Nephron (organoid): ENCODE results near the gene ADGRG6.

Experiments used
- H3K27ac Mint-ChIP-seq, 3 experiments: 2 replicates each; pipeline ENCODE4 v1.8.0; 2020; ENCODE audit warnings: mixed read lengths in 3 of 3, mild to moderate bottlenecking in 2 of 3, moderate library complexity in 1 of 3
- H3K27me3 Mint-ChIP-seq: 2 replicates; pipeline ENCODE4 v1.8.0; 2021; ENCODE audit warnings: low read depth, mild to moderate bottlenecking, moderate library complexity, mixed read lengths
- H3K36me3 Mint-ChIP-seq: 2 replicates; pipeline ENCODE4 v1.8.0; 2020; ENCODE audit warnings: low read depth, mixed read lengths
- H3K4me1 Mint-ChIP-seq: 2 replicates; pipeline ENCODE4 v1.8.0; 2020; ENCODE audit warnings: mixed read lengths
- H3K4me3 Mint-ChIP-seq, 3 experiments: 2 replicates each; pipeline ENCODE4 v1.8.0; 2020; ENCODE audit warnings: mild to moderate bottlenecking in 3 of 3, mixed read lengths in 3 of 3, moderate library complexity in 2 of 3
- H3K9me3 Mint-ChIP-seq: 2 replicates; pipeline ENCODE4 v1.8.0; 2020; ENCODE audit warnings: mixed read lengths
- TF ChIP-seq, protein P1 (sequence below), 3 experiments: fragments of 200-600 bp; sonication (generic); IDR thresholded peaks; one replicate each; pipeline ENCODE4 v1.5.0; 2021; ENCODE audit warnings: antibody characterized with exemption in 3 of 3; ENCODE audit not compliant: unreplicated experiment in 3 of 3

Gene ADGRG6

GRCh38 chr6:142372348-142372747 is 70.5 kb downstream of the ADGRG6 start:
- Mint-ChIP-seq H3K9me3 (no peaks in the 10 kb centered on the region), H3K36me3 (no peaks in the 10 kb centered on the region), H3K27ac (peak overlapping the region; percentile 55 to 89 (median 81)), H3K4me1 (peaks cover 14% of the 10 kb centered on the region), H3K4me3 (peak overlapping the region in 1 of 3 experiments; percentile 57), H3K27me3 (no peaks in the 10 kb centered on the region)
- TF ChIP-seq, protein P1, sequence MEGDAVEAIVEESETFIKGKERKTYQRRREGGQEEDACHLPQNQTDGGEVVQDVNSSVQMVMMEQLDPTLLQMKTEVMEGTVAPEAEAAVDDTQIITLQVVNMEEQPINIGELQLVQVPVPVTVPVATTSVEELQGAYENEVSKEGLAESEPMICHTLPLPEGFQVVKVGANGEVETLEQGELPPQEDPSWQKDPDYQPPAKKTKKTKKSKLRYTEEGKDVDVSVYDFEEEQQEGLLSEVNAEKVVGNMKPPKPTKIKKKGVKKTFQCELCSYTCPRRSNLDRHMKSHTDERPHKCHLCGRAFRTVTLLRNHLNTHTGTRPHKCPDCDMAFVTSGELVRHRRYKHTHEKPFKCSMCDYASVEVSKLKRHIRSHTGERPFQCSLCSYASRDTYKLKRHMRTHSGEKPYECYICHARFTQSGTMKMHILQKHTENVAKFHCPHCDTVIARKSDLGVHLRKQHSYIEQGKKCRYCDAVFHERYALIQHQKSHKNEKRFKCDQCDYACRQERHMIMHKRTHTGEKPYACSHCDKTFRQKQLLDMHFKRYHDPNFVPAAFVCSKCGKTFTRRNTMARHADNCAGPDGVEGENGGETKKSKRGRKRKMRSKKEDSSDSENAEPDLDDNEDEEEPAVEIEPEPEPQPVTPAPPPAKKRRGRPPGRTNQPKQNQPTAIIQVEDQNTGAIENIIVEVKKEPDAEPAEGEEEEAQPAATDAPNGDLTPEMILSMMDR (IDR thresholded peaks at IDR 0.05; ENCODE audit: unreplicated experiment in 3 of 3): no peak

- H3K27me3 Mint-ChIP-seq: no peaks in the 10 kb centered on the region
- H3K4me1 Mint-ChIP-seq: peaks cover 24% of the 10 kb centered on the region
- H3K9me3 Mint-ChIP-seq: no peaks in the 10 kb centered on the region
- no peaks in the 10 kb centered on the region for H3K36me3 Mint-ChIP-seq
- H3K27ac Mint-ChIP-seq: peak overlapping the region; percentile 68 to 83 (median 81)
- H3K4me3 Mint-ChIP-seq: no peak overlapping the region
- TF ChIP-seq, protein P1 (IDR thresholded peaks at IDR 0.05; ENCODE audit: unreplicated experiment in 3 of 3): no peak
Observed at GRCh38 chr6:142373268-142374090, 71.7 kb downstream of the ADGRG6 start.

DNA sequence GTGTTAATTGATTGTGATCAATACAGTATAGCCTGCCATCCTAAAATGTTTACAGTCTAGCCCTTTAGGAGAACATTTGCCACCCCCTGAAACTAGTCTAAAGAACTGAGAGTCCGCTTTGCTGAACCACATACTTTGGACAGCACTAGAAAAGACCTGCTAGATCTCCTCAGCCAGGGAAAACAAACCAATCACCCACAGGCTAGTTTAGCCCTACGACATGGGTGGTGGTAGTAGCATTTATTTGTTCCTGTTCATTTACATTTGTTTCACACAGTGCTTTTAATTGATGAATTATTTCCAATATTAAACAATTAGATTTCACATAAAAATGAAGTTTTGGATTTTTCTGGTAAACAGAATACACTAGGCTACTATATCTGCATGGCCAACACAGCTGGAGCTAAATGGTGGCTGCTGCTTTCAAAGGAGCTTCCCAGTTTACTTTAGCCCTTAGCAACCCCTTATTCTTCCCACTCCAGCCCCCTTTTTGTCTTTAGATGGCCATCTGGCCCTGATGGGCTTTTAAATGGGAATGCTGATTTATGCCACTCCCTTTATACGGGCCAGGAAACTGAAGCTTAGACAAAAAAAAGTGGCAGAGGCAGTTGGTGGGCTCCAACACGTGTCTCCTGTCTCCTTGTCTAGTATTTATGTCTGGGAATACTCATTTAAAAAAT is 72.4 kb downstream of the ADGRG6 start:
- no peaks in the 10 kb centered on the region for H3K9me3 Mint-ChIP-seq
- peaks cover 31% of the 10 kb centered on the region for H3K4me1 Mint-ChIP-seq

GRCh38 chr6:142374965-142375733 is 73.3 kb downstream of the ADGRG6 start:
- Mint-ChIP-seq H3K36me3 (no peaks in the 10 kb centered on the region), H3K27ac (peak overlapping the region; percentile 82 to 89 (median 84)), H3K9me3 (no peaks in the 10 kb centered on the region), H3K4me1 (peaks cover 33% of the 10 kb centered on the region), H3K4me3 (peak overlapping the region in 1 of 3 experiments; percentile 8), H3K27me3 (no peaks in the 10 kb centered on the region)
- TF ChIP-seq, protein P1 (IDR thresholded peaks at IDR 0.05; ENCODE audit: unreplicated experiment in 3 of 3): no peak

More for the DNA sequence above, 72.4 kb downstream of the ADGRG6 start:
- H3K4me3 Mint-ChIP-seq: no peak overlapping the region
- no peaks in the 10 kb centered on the region for H3K36me3 Mint-ChIP-seq
- peak overlapping the region; percentile 81 to 83 (median 82) for H3K27ac Mint-ChIP-seq
- TF ChIP-seq, protein P1 (IDR thresholded peaks at IDR 0.05; ENCODE audit: unreplicated experiment in 3 of 3): no peak
- no peaks in the 10 kb centered on the region for H3K27me3 Mint-ChIP-seq

DNA sequence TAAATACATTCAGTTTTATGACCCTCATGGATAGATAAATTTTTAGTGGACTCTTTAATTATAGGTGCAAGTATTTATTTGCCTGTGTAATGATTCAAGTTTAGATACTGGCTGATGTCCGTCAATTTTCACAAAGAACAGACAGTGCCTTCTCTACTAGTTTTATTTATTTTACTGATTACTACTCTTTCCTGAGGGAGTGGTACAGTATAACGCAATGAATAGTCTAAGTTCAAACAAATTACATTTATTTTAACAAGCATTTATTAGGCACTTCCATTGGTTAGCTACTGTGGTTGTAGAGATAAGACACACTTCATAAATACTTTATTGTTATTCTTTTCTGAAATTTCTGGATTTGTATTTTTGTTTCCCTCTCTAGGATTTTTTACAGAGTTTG is 74.3 kb downstream of the ADGRG6 start:
- no peaks in the 10 kb centered on the region for H3K9me3 Mint-ChIP-seq
- H3K4me3 Mint-ChIP-seq: no peak overlapping the region
- TF ChIP-seq, protein P1 (IDR thresholded peaks at IDR 0.05; ENCODE audit: unreplicated experiment in 3 of 3): no peak
- no peaks in the 10 kb centered on the region for H3K27me3 Mint-ChIP-seq
- no peaks in the 10 kb centered on the region for H3K36me3 Mint-ChIP-seq
- H3K27ac Mint-ChIP-seq: peak overlapping the region in 1 of 3 experiments; percentile 42
- peaks cover 38% of the 10 kb centered on the region for H3K4me1 Mint-ChIP-seq
